Effector memory CD4-positive, alpha-beta T cell (primary cell): Measurements from ENCODE around the gene ATP6V0A4.
"Not testable (repeated sequence)": the region's sequence is repeated elsewhere in the genome, so short reads cannot be mapped to it uniquely, and the experiment has no call there.

ENCODE experiments used
- DNase-seq, 3 donors: peaks; one replicate each; pipeline ENCODE4 v3.0.0-alpha.2; 2020
- H3K27ac ChIP-seq: 2 replicates; pipeline ENCODE4 v1.7.0; 2013; ENCODE audit warnings: mild to moderate bottlenecking, low read length, moderate library complexity; ENCODE audit not compliant: insufficient read depth, poor library complexity, severe bottlenecking
- H3K27me3 ChIP-seq: replicated peaks from 2 replicates; pipeline ENCODE4 v1.7.0; 2013; ENCODE audit warnings: mild to moderate bottlenecking, low read length; ENCODE audit not compliant: insufficient read depth, control insufficient read depth, poor library complexity, severe bottlenecking
- H3K36me3 ChIP-seq: 2 replicates; pipeline ENCODE4 v1.7.0; 2013; ENCODE audit warnings: mild to moderate bottlenecking, low read length, moderate library complexity; ENCODE audit not compliant: control insufficient read depth, insufficient read depth
- H3K4me1 ChIP-seq: 2 replicates; pipeline ENCODE4 v1.7.0; 2013; ENCODE audit warnings: low read length, mild to moderate bottlenecking; ENCODE audit not compliant: control insufficient read depth, insufficient read depth, poor library complexity, severe bottlenecking
- H3K4me3 ChIP-seq: 2 replicates; pipeline ENCODE4 v1.7.0; 2013; ENCODE audit warnings: low read length, low read depth, mild to moderate bottlenecking; ENCODE audit not compliant: insufficient read depth, poor library complexity, severe bottlenecking
- H3K9me3 ChIP-seq: 2 replicates; pipeline ENCODE4 v1.7.0; 2013; ENCODE audit warnings: mild to moderate bottlenecking, low read length, moderate library complexity; ENCODE audit not compliant: control insufficient read depth

ATP6V0A4 gene

GRCh38 chr7:138712652-138713051 is 85.3 kb downstream of the ATP6V0A4 start:
- no peaks in the 10 kb centered on the region for H3K4me1 ChIP-seq
- H3K27ac ChIP-seq, result no peak overlapping the region
- H3K27me3 ChIP-seq, result no peaks in the 10 kb centered on the region
- no peak for DNase-seq
- no peaks in the 10 kb centered on the region for H3K36me3 ChIP-seq
- no peak overlapping the region for H3K4me3 ChIP-seq
- H3K9me3 ChIP-seq, result no peaks in the 10 kb centered on the region

GRCh38 chr7:138710536-138711385 is 87.2 kb downstream of the ATP6V0A4 start:
- Histone ChIP-seq H3K27me3 (no peaks in the 10 kb centered on the region), H3K9me3 (no peaks in the 10 kb centered on the region), H3K4me3 (no peak overlapping the region), H3K27ac (no peak overlapping the region), H3K36me3 (no peaks in the 10 kb centered on the region), H3K4me1 (no peaks in the 10 kb centered on the region)
- DNase-seq, result no peak

GRCh38 chr7:138705167-138705566 is 92.8 kb downstream of the ATP6V0A4 start:
- Histone ChIP-seq H3K4me1 (no peaks in the 10 kb centered on the region), H3K4me3 (no peak overlapping the region), H3K27me3 (no peaks in the 10 kb centered on the region), H3K27ac (no peak overlapping the region), H3K9me3 (no peaks in the 10 kb centered on the region), H3K36me3 (no peaks in the 10 kb centered on the region)
- no peak for DNase-seq

GRCh38 chr7:138701537-138701923 is 96.5 kb downstream of the ATP6V0A4 start:
- no peaks in the 10 kb centered on the region for H3K9me3 ChIP-seq
- no peak overlapping the region for H3K27ac ChIP-seq
- H3K27me3 ChIP-seq, result no peaks in the 10 kb centered on the region
- no peaks in the 10 kb centered on the region for H3K36me3 ChIP-seq
- H3K4me1 ChIP-seq, result no peaks in the 10 kb centered on the region
- H3K4me3 ChIP-seq, result no peak overlapping the region
- no peak for DNase-seq

GRCh38 chr7:138700857-138701536 is 97.0 kb downstream of the ATP6V0A4 start, which contains the start of gene SVOPL:
Gene SVOPL (minus strand): TSS chr7:138701362. CDS start chr7:138679045, 22,317 bp downstream.
- no peak for DNase-seq
- no peak within 1 kb of the TSS for H3K4me3 ChIP-seq
- no peaks in the 10 kb centered on the region for H3K9me3 ChIP-seq

GRCh38 chr7:138699661-138700060 is 98.3 kb downstream of the ATP6V0A4 start:
- DNase-seq, result no peak
- Histone ChIP-seq H3K27ac (no peak overlapping the region), H3K36me3 (no peaks in the 10 kb centered on the region), H3K4me3 (no peak overlapping the region), H3K9me3 (no peaks in the 10 kb centered on the region), H3K27me3 (no peaks in the 10 kb centered on the region), H3K4me1 (no peaks in the 10 kb centered on the region)

More at GRCh38 chr7:138700857-138701536, 97.0 kb downstream of the ATP6V0A4 start, which contains the start of gene SVOPL:
- Histone ChIP-seq H3K27ac (no peak within 1 kb of the TSS), H3K36me3 (no peaks in the 10 kb centered on the region), H3K27me3 (no peaks in the 10 kb centered on the region), H3K4me1 (no peaks in the 10 kb centered on the region)

- Histone ChIP-seq H3K4me1 (no peaks in the 10 kb centered on the region), H3K9me3 (no peaks in the 10 kb centered on the region), H3K4me3 (no peak overlapping the region), H3K27me3 (no peaks in the 10 kb centered on the region), H3K27ac (no peak overlapping the region), H3K36me3 (no peaks in the 10 kb centered on the region)
- DNase-seq, result no peak
Observed at GRCh38 chr7:138698281-138698680, 99.7 kb downstream of the ATP6V0A4 start.

- Histone ChIP-seq H3K27me3 (no peaks in the 10 kb centered on the region), H3K4me3 (no peak overlapping the region), H3K4me1 (no peaks in the 10 kb centered on the region), H3K36me3 (no peaks in the 10 kb centered on the region), H3K9me3 (no peaks in the 10 kb centered on the region), H3K27ac (no peak overlapping the region)
- no peak for DNase-seq
Observed at GRCh38 chr7:138697535-138698182, 100.3 kb downstream of the ATP6V0A4 start.

GRCh38 chr7:138695776-138696175 is 102.2 kb downstream of the ATP6V0A4 start:
- H3K36me3 ChIP-seq, H3K27ac ChIP-seq, H3K4me1 ChIP-seq, DNase-seq, H3K27me3 ChIP-seq, H3K9me3 ChIP-seq, H3K4me3 ChIP-seq: not testable (repeated sequence)

GRCh38 chr7:138695106-138695505 is 102.9 kb downstream of the ATP6V0A4 start:
- Histone ChIP-seq H3K4me1 (no peaks in the 10 kb centered on the region), H3K36me3 (no peaks in the 10 kb centered on the region), H3K27ac (no peak overlapping the region), H3K4me3 (no peak overlapping the region), H3K27me3 (no peaks in the 10 kb centered on the region), H3K9me3 (no peaks in the 10 kb centered on the region)
- no peak for DNase-seq
